Vagina (tissue), 2 donors: ENCODE results near the gene PHC2.
A peak's percentile ranks its signal among the peaks of the same experiment; 100 is the strongest.

ENCODE experiments used
- CTCF ChIP-seq, 3 experiments: fragments of 450-650 bp in 2 of 3; fragments of 200-600 bp in 1 of 3; sonication (generic) in 1 of 3; IDR thresholded peaks; one replicate each; pipeline ENCODE4 v1.5.1; 2017 to 2019; ENCODE audit warnings: antibody characterized with exemption in 3 of 3, mild to moderate bottlenecking in 2 of 3, moderate library complexity in 2 of 3
- POLR2A ChIP-seq, 2 donors: fragments of 450-650 bp; IDR thresholded peaks; one replicate each; pipeline ENCODE4 v1.6.1; 2017; ENCODE audit warnings: antibody characterized with exemption in 2 of 2, mild to moderate bottlenecking in 2 of 2, moderate library complexity in 2 of 2

GRCh38 chr1:33367485-33368405 lies 63.1 kb downstream of the PHC2 start:
- peak; percentile 95 to 99 (median 95) for TF ChIP-seq CTCF (IDR thresholded peaks at IDR 0.05)
- TF ChIP-seq POLR2A (IDR thresholded peaks at IDR 0.05) = no peak
